Activated CD4-positive, alpha-beta T cell treated with anti-CD3 and anti-CD28 coated beads for 1 hour (primary cell): Measurements from ENCODE around the gene NOS1.
"Not testable (repeated sequence)": the region's sequence is repeated elsewhere in the genome, so short reads cannot be mapped to it uniquely, and the experiment has no call there.

Source experiments
- DNase-seq: peaks from one replicate; pipeline ENCODE4 v3.0.0-alpha.2; 2020

The NOS1 gene

GRCh38 chr12:117361347-117361751 is at the start of gene NOS1:
NOS1 (minus strand) TSS chr12:117361626; CDS start chr12:117331069, 30,557 bp downstream.
- no peak for DNase-seq

GRCh38 chr12:117409286-117409685 is 47.9 kb upstream of the NOS1 start:
- no peak for DNase-seq

- no peak for DNase-seq
These were observed 46.9 kb upstream of the NOS1 start for GRCh38 chr12:117408161-117408791.

GRCh38 chr12:117404940-117405339 is 43.5 kb upstream of the NOS1 start:
- DNase-seq: no peak

GRCh38 chr12:117404203-117404853 is 42.9 kb upstream of the NOS1 start:
- DNase-seq: no peak

GRCh38 chr12:117403586-117404139 is 42.2 kb upstream of the NOS1 start:
- DNase-seq: no peak

GRCh38 chr12:117402363-117402762 is 40.9 kb upstream of the NOS1 start:
- DNase-seq: no peak

- no peak for DNase-seq
These were observed 39.5 kb upstream of the NOS1 start for GRCh38 chr12:117400912-117401311.

- not testable (repeated sequence) for DNase-seq
These were observed 37.1 kb upstream of the NOS1 start for GRCh38 chr12:117398482-117398881.

- DNase-seq: no peak
These were observed 34.3 kb upstream of the NOS1 start for GRCh38 chr12:117395766-117396165.

GRCh38 chr12:117394491-117394890 is 33.1 kb upstream of the NOS1 start:
- no peak for DNase-seq

GRCh38 chr12:117393656-117394055 is 32.2 kb upstream of the NOS1 start:
- DNase-seq: no peak

GRCh38 chr12:117390866-117391265 is 29.4 kb upstream of the NOS1 start:
- DNase-seq: no peak

GRCh38 chr12:117388951-117389446 is 27.6 kb upstream of the NOS1 start:
- no peak for DNase-seq

GRCh38 chr12:117387832-117388231 is 26.4 kb upstream of the NOS1 start:
- no peak for DNase-seq

GRCh38 chr12:117384735-117385134 is 23.3 kb upstream of the NOS1 start:
- no peak for DNase-seq

GRCh38 chr12:117380083-117380482 is 18.7 kb upstream of the NOS1 start:
- no peak for DNase-seq

GRCh38 chr12:117377758-117378157 is 16.3 kb upstream of the NOS1 start:
- DNase-seq: no peak

GRCh38 chr12:117370588-117370987 is 9.2 kb upstream of the NOS1 start:
- DNase-seq: no peak

GRCh38 chr12:117370000-117370399 is 8.6 kb upstream of the NOS1 start:
- DNase-seq: not testable (repeated sequence)

- DNase-seq: no peak
These were observed 5.7 kb upstream of the NOS1 start for GRCh38 chr12:117367006-117367638.

- no peak for DNase-seq
These were observed 3.7 kb upstream of the NOS1 start for GRCh38 chr12:117365049-117365616.

GRCh38 chr12:117363953-117364486 is 2.6 kb upstream of the NOS1 start:
- no peak for DNase-seq
